Liver (tissue), 9 donors: ENCODE data around the gene FCRL2. TPM values are rescaled to one million over a fixed set of nuclear protein-coding genes. Genes with fewer than 3 reads are reported as not detected.

Experiments
- DNase-seq: peaks from one replicate; pipeline ENCODE4 v3.0.0-alpha.2; 2017; ENCODE audit warnings: low spot score
- H3K27ac ChIP-seq, 2 donors: one replicate each; pipeline ENCODE4 v1.7.0; 2013; ENCODE audit warnings: inconsistent platforms in 2 of 2, low read length in 2 of 2, control low read depth in 1 of 2, low read depth in 1 of 2, mild to moderate bottlenecking in 1 of 2
- H3K27me3 ChIP-seq, 4 donors: one replicate each; pipeline versions ENCODE4 v1.6.1 to v1.7.0; 2013; ENCODE audit warnings: low read length in 3 of 4, inconsistent platforms in 1 of 4, mild to moderate bottlenecking in 1 of 4, moderate library complexity in 1 of 4; ENCODE audit not compliant: control insufficient read depth in 4 of 4, insufficient read depth in 4 of 4
- H3K36me3 ChIP-seq, 4 donors: one replicate each; pipeline versions ENCODE4 v1.6.1 to v1.7.0; 2013; ENCODE audit warnings: low read length in 3 of 4, mild to moderate bottlenecking in 3 of 4, low read depth in 1 of 4, moderate library complexity in 1 of 4; ENCODE audit not compliant: control insufficient read depth in 4 of 4, insufficient read depth in 3 of 4
- H3K4me1 ChIP-seq, 4 donors: one replicate each; pipeline versions ENCODE4 v1.6.1 to v1.7.0; 2013; ENCODE audit warnings: low read length in 3 of 4, mild to moderate bottlenecking in 3 of 4, moderate library complexity in 1 of 4; ENCODE audit not compliant: control insufficient read depth in 4 of 4, insufficient read depth in 4 of 4
- H3K4me3 ChIP-seq, 3 donors: one replicate each; pipeline versions ENCODE4 v1.6.1 to v1.7.0; 2013; ENCODE audit warnings: low read length in 3 of 3, control low read depth in 1 of 3, low read depth in 1 of 3, mild to moderate bottlenecking in 1 of 3
- H3K9ac ChIP-seq, 2 donors: one replicate each; pipeline ENCODE4 v1.7.0; 2013; ENCODE audit warnings: low read length in 2 of 2, mild to moderate bottlenecking in 2 of 2, moderate library complexity in 2 of 2, control low read depth in 1 of 2, low read depth in 1 of 2
- H3K9me3 ChIP-seq, 4 donors: one replicate each; pipeline versions ENCODE4 v1.6.1 to v1.7.0; 2013; ENCODE audit warnings: low read length in 3 of 4; ENCODE audit not compliant: control insufficient read depth in 4 of 4
- ATF3 ChIP-seq: IDR thresholded peaks from 2 replicates; pipeline ENCODE4 v1.6.1; 2016; ENCODE audit warnings: antibody characterized with exemption
- CTCF ChIP-seq: fragments of 150-350 bp; IDR thresholded peaks from 2 replicates; pipeline ENCODE4 v1.5.1; 2017; ENCODE audit warnings: improper control_type of control experiment, low read depth, low read length; ENCODE audit not compliant: missing input control
- EGR1 ChIP-seq, 2 donors: IDR thresholded peaks; 2 replicates each; pipeline ENCODE4 v1.6.1; 2016 to 2018; ENCODE audit warnings: antibody characterized with exemption in 2 of 2, low read depth in 2 of 2
- FOXA1 ChIP-seq: IDR thresholded peaks from 2 replicates; pipeline ENCODE4 v1.6.1; 2016; ENCODE audit warnings: antibody characterized with exemption
- FOXA2 ChIP-seq: IDR thresholded peaks from 2 replicates; pipeline ENCODE4 v1.6.1; 2016; ENCODE audit warnings: antibody characterized with exemption
- HNF4G ChIP-seq: IDR thresholded peaks from 2 replicates; pipeline ENCODE4 v1.6.1; 2016; ENCODE audit warnings: antibody characterized with exemption
- MAX ChIP-seq: IDR thresholded peaks from 2 replicates; pipeline ENCODE4 v1.6.1; 2016; ENCODE audit warnings: antibody characterized with exemption
- RAD21 ChIP-seq, 2 donors: IDR thresholded peaks; 2 replicates each; pipeline ENCODE4 v1.6.1; 2016; ENCODE audit warnings: antibody characterized with exemption in 2 of 2, mild to moderate bottlenecking in 2 of 2
- REST ChIP-seq: IDR thresholded peaks from 2 replicates; pipeline ENCODE4 v1.6.1; 2016; ENCODE audit warnings: antibody characterized with exemption, mild to moderate bottlenecking
- RXRA ChIP-seq, 2 donors: IDR thresholded peaks; 2 replicates each; pipeline ENCODE4 v1.6.1; 2017 to 2018; ENCODE audit warnings: antibody characterized with exemption in 2 of 2, mild to moderate bottlenecking in 1 of 2
- SP1 ChIP-seq: IDR thresholded peaks from 2 replicates; pipeline ENCODE4 v1.6.1; 2018; ENCODE audit warnings: antibody characterized with exemption, mild to moderate bottlenecking
- TAF1 ChIP-seq: conservative IDR thresholded peaks from 2 replicates; pipeline ENCODE4 v1.6.1; 2016; ENCODE audit warnings: antibody characterized with exemption, mild to moderate bottlenecking
- YY1 ChIP-seq: IDR thresholded peaks from 2 replicates; pipeline ENCODE4 v1.6.1; 2016; ENCODE audit warnings: antibody characterized with exemption, mild to moderate bottlenecking
- ZBTB33 ChIP-seq: IDR thresholded peaks from 2 replicates; pipeline ENCODE4 v1.6.1; 2016; ENCODE audit warnings: antibody characterized with exemption
- WGBS: extraction: QIAGEN DNeasy Blood & Tissue Kit; methylation state at CpG from one replicate; pipeline ENCODE4 v1.1.7; 2013; 5-methylcytosine and 5-hydroxymethylcytosine counted together
- polyA plus RNA-seq, 2 donors: library from polyadenylated mRNA; stranded (reverse) in 1 of 2; unstranded in 1 of 2; fragments of 200-250 nt in 1 of 2; fragments of >200 nt in 1 of 2; fragmentation: Nextera tagmentation in 1 of 2; extraction: Ambion mirVana in 1 of 2; gene quantifications; one replicate each; pipeline versions ENCODE4 v1.2.1 to v1.2.3, GENCODE V29; 2013 to 2015
- total RNA-seq, 2 donors: library from RNA; depleted of rRNA; stranded (reverse); fragments of >200 nt; gene quantifications; one replicate each; pipeline ENCODE4 v1.2.3, GENCODE V29; 2014
- donor health status: healthy.
- donor health status: healthy.
- donor health status: healthy.
- donor health status: healthy.
- donor health status: healthy.

The FCRL2 gene
- total and polyA plus RNA-seq, 4 donors: 0.08 to 0.43 (median 0.23) TPM; not detected in 1

GRCh38 chr1:157700732-157701131, 76.2 kb downstream of the FCRL2 start, which contains the start of gene FCRL3:
TSS of gene FCRL3 (minus strand) at chr1:157700769. CDS start at chr1:157700489, 280 bp downstream.
- H3K27me3 ChIP-seq: peaks cover 0 to 4% (median under 1%) of the 10 kb centered on the region in 4 donors
- TF ChIP-seq REST (no peak), RXRA (IDR thresholded peaks at IDR 0.05) (no peak), CTCF (no peak), MAX (no peak), FOXA2 (no peak), HNF4G (no peak), ATF3 (no peak), YY1 (no peak), EGR1 (IDR thresholded peaks at IDR 0.05; ENCODE audit: low read depth in 2 of 2) (no peak), SP1 (no peak), FOXA1 (no peak), TAF1 (no peak), ZBTB33 (no peak)
- H3K36me3 ChIP-seq: no peaks in the 10 kb centered on the region
- no peak for DNase-seq
- H3K9ac ChIP-seq: no peak within 1 kb of the TSS
- H3K27ac ChIP-seq: no peak within 1 kb of the TSS
- no peaks in the 10 kb centered on the region for H3K4me1 ChIP-seq
- WGBS: 76% methylated on average over 4 of the region's 4 CpGs
- no peak within 1 kb of the TSS for H3K4me3 ChIP-seq
- H3K9me3 ChIP-seq: no peaks in the 10 kb centered on the region

GRCh38 chr1:157700305-157700704, 76.6 kb downstream of the FCRL2 start:
- no peak for DNase-seq
- no peaks in the 10 kb centered on the region for H3K9me3 ChIP-seq
- TF ChIP-seq RAD21 (IDR thresholded peaks at IDR 0.05) (no peak), MAX (no peak)
- no peak overlapping the region for H3K4me3 ChIP-seq
- WGBS: 68% methylated on average over 5 of the region's 5 CpGs
- H3K9ac ChIP-seq: no peak overlapping the region
- H3K4me1 ChIP-seq: no peaks in the 10 kb centered on the region
- H3K27ac ChIP-seq: no peak overlapping the region
- H3K36me3 ChIP-seq: no peaks in the 10 kb centered on the region
- H3K27me3 ChIP-seq: peaks cover 0 to 4% (median under 1%) of the 10 kb centered on the region in 4 donors
